ENCODE data around the gene PDE7B. TPM values are rescaled to one million over a fixed set of nuclear protein-coding genes. Genes with fewer than 3 reads are reported as not detected.

PDE7B gene
- total RNA-seq, 1 experiment from 2014 or later: not detected

- TF ChIP-seq ZNF416 (CRISPR knock-in tag; IDR thresholded peaks at IDR 0.05) (no peak), NFATC4 (CRISPR knock-in tag; IDR thresholded peaks at IDR 0.05) (no peak), MXD4 (CRISPR knock-in tag; IDR thresholded peaks at IDR 0.05; ENCODE audit: borderline replicate concordance) (no peak), ELF4 (CRISPR knock-in tag; IDR thresholded peaks at IDR 0.05; ENCODE audit: low read depth) (no peak), ETV6 (CRISPR knock-in tag; IDR thresholded peaks at IDR 0.05) (no peak), SP1 (CRISPR knock-in tag; conservative IDR thresholded peaks at IDR 0.05) (no peak), ARID4B (CRISPR knock-in tag; IDR thresholded peaks at IDR 0.05; ENCODE audit: borderline replicate concordance) (no peak), FOXP1 (CRISPR knock-in tag; IDR thresholded peaks at IDR 0.05; ENCODE audit: borderline replicate concordance) (no peak)
These were observed 71.2 kb downstream of the PDE7B start (continued) for GRCh38 chr6:135922746-135923145.

GRCh38 chr6:135932651-135933050 lies 81.2 kb downstream of the PDE7B start:
- Mint-ChIP-seq H3K27me3 (ENCODE audit: low read depth) (no peaks in the 10 kb centered on the region; the same call in 1 of the 2 replicates), H3K4me1 (peaks cover 19% of the 10 kb centered on the region), H3K27ac (no peak overlapping the region), H3K4me3 (no peak overlapping the region), H3K36me3 (peaks cover 7% of the 10 kb centered on the region), H3K9me3 (peaks cover 12% of the 10 kb centered on the region)
- DNase-seq (ENCODE audit: low spot score) (no peak), ATAC-seq (no peak)
- POLR2A ChIA-PET: no interaction called here
- CTCF ChIA-PET: interaction anchor here (1.3 kb wide), 1 partner anchor 23 kb away, joined by 4 read pairs; no protein-coding TSS in a partner anchor
- TF ChIP-seq MYBL2 (CRISPR knock-in tag; IDR thresholded peaks at IDR 0.05) (no peak), RORB (CRISPR knock-in tag; IDR thresholded peaks at IDR 0.05) (no peak), E2F4 (CRISPR knock-in tag; IDR thresholded peaks at IDR 0.05; ENCODE audit: borderline replicate concordance, low read depth) (no peak), ZNF423 (CRISPR knock-in tag; IDR thresholded peaks at IDR 0.05) (no peak), GRHL2 (CRISPR knock-in tag; IDR thresholded peaks at IDR 0.05; ENCODE audit: insufficient replicate concordance, severe bottlenecking) (no peak), TCF7 (CRISPR knock-in tag; IDR thresholded peaks at IDR 0.05; ENCODE audit: low read depth) (no peak), SP1 (CRISPR knock-in tag; conservative IDR thresholded peaks at IDR 0.05) (no peak), TEAD4 (CRISPR knock-in tag; IDR thresholded peaks at IDR 0.05) (no peak), IRF1 (CRISPR knock-in tag; IDR thresholded peaks at IDR 0.05) (no peak), ZNF416 (CRISPR knock-in tag; IDR thresholded peaks at IDR 0.05) (no peak), ZNF671 (CRISPR knock-in tag; IDR thresholded peaks at IDR 0.05) (no peak), ZBTB21 (CRISPR knock-in tag; IDR thresholded peaks at IDR 0.05; ENCODE audit: borderline replicate concordance) (no peak), FOXK1 (CRISPR knock-in tag; IDR thresholded peaks at IDR 0.05) (no peak)

All from WTC11 (cell line).